GM19372 (cell line): ENCODE results near the gene CDH12.
"Not testable (repeated sequence)": the region's sequence is repeated elsewhere in the genome, so short reads cannot be mapped to it uniquely, and the experiment has no call there.

ENCODE experiments used
- ATAC-seq: cut with Tn5 transposase; IDR thresholded peaks from one replicate; pipeline ENCODE4 v1.9.1; 2021; ENCODE audit warnings: mild to moderate bottlenecking, low read depth, moderate library complexity; ENCODE audit not compliant: unreplicated experiment

The CDH12 gene

DNA sequence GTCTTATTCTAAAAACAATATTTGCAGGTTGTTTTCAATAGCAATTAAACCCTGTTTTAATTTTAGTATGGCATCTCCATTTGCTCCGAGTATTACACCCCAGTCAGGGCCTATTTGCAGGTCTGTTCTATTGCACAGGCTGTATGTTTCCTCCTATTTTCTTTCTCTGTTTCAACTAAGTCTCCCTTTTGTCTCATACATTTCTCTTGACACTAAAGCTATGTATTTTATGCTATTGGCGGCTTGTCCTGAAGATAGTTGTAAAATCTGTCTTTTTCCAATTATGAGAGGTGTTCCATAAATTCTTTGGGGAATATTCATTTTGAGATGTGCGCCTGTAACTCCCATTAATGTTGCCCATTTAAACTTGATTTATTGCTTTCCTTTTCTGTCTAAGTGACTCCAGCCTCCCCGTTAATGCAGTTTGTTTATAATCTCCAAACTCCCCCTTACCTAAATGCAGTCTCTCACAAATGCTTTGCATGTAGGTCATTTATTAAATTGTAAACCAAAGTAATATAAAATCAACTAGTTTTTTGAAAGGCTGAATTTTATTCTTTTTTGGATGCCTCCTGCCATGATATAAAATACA, 262.4 kb downstream of the CDH12 start:
- no peak for ATAC-seq

DNA sequence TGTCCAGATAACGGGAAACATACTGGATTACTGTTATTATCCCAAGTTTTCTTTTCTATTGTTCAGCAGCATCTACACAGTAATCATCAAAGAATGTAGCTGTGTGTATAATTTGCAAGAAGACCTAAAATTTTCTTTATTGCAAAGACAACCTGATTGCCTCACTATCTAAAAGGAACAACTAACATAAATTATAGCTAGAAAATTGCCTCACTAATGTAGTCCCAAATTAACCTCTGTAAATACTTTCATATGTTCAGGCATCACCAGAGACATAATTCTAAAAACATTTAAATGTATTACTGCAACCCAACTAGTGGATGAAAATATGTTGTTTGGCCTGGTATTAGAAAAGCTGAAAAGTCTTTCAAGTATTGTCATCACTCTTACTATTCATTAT, 275.4 kb downstream of the CDH12 start:
- ATAC-seq: no peak

DNA sequence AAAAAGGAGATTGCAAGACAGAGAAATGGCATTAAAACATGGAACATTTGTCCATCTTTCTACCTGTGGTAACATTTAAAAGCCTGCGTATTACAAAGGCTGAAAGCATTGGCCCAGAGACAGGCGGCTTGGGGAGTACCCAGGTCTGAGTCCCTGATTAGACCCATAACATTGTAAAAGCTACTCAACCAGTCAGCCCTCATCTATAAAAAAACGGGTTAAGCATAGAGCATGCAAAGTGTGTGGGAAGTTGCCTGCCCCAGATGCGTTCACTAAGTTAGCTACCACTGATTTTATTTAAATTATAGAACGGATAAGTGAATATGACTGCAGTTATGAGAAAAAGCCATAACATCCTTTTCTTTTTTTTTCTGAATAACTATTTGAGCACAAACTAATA, 276.1 kb downstream of the CDH12 start:
- no peak for ATAC-seq

DNA sequence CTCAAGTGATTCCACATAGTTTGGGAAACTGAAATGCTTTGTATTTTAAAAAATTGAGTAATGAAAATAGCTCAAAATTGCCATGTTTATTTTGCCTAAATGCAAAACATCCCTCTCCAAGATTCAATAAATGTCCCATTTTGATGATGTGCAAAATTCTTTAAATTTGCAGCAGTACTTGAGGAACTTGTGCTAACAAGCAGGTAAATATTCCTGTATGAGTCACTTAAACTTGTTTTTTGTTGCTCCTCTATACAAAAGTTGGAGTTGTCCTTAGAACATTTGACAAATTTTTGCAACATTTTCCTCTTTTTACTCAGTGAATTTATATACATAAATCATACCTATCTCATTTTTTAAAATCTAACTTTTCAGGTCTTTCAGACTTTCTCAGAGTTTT, 280.2 kb downstream of the CDH12 start:
- no peak for ATAC-seq

DNA sequence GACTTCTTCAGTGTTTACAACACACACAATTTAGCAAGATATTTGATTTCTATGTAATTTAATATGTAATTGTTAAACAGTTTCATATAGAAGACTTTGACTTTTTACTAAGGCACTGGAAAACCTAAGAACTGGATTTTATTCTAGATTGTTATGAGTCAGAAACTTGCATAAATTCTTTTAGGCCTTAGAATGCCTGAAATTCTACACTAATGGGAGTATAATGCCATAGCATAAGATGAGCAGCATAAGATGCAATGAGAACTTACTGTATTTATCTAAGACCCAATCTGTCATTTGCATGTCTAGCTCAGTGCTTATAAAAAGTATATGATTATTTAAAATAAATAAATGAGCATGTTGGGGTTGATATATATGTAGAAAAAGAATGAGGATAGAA, 285.2 kb downstream of the CDH12 start:
- ATAC-seq: no peak

DNA sequence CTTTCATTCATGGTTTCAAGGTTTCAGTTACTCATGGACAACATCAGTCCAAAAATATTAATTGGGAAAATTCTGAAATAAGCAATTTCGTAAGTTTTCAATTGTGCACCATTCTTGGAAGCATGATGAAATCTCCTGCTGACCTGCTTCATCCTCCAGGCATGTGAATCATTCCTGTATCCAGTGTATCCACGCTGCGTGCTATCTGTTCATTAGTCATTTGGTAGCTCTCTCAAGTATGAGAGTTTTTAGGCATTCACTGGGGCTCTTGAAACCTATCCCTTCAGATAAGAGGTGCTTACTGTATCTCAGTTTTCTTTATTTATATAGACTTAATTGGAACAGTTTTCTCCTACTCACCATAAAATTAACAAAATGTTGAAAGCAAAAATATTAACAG, 293.0 kb downstream of the CDH12 start:
- ATAC-seq: no peak

DNA sequence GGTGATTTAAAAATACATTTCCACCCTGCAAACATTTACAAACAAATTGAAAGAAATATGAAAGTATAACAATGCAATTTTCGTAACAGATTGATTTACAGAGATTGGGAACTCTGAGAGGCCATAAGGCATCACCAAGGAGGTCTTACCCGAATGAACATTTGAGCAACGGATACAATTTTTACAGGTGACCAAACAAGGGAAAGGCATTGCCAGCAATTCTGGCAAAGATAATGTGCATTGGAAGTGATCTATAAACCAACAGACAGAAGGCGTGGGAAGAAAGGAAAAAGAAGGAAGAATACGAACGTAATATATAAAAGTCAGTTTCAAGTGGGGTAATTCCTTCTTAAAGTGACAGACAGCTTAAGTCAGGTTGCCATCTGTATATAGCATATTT, 295.9 kb downstream of the CDH12 start:
- no peak for ATAC-seq

DNA sequence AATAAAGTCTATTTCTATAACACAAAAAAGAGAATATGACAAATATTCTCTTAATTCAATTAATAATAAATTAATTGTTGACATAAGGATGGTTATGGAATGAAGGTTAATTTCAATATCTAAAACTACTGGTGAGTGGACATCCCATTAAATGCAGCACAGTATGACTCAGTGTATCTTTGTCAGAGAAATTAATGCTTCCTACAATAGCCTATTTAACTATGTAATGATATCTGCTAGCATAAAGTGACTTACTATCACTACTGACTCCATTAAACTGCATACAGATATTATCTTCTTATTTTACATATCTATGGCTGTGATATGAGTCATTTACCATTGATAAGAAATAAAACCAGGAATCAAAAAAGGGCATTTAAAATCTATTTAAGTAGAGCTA, 298.7 kb downstream of the CDH12 start:
- no peak for ATAC-seq

DNA sequence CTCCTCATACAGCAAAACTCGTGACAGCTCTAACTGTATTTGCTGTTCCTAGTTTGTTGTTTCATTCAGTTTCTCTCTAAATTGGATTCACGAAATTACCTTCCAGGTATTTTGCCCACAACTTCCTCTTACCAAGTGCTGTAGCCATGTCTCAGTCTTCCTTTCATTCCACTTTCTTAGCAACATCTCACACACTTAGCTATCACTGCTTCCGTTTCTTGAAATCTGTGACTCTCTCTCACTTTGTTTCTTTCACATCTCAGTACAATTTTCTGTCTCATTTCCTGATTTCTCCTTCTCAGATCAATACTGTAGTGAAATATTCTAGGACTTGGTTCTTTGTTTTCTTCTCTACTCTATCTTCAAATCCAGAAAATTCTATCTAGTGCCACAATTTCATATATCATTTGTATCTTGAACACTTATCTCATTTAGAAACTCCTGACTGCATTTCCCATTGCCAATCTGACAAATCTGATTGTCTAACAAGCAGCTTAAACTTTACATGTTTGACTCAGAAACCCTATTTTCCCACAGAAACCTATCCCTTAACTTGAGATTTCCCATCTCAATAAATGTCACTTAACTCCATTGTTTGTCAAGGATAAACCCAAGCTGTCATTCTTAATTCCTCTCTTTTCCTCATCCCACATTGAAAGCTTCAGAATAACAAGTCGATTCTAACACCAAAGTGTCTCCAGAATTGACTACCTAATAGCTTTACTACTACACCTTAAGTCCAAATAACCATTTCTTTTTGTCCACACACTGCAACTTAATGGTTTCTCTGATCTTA, 303.1 kb downstream of the CDH12 start:
- ATAC-seq: no peak

DNA sequence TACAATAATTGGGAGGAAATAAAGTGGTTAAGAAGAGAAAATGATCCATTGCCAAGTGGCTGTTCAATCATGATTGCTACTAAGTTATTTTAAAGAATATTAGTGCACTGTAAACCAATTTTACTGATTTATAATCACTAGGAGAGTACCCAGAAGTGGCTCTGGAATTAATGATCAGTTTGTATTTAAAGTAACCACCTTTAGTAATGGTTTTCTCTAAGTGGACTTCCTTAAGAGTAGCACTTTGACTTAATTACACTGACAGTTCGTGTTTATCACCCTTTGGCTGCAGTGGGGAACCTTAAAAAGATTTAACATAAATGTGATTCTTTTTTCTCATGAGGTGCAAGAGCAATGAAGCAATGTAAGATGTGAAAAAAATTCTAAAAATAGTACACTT, 310.8 kb downstream of the CDH12 start:
- no peak for ATAC-seq

DNA sequence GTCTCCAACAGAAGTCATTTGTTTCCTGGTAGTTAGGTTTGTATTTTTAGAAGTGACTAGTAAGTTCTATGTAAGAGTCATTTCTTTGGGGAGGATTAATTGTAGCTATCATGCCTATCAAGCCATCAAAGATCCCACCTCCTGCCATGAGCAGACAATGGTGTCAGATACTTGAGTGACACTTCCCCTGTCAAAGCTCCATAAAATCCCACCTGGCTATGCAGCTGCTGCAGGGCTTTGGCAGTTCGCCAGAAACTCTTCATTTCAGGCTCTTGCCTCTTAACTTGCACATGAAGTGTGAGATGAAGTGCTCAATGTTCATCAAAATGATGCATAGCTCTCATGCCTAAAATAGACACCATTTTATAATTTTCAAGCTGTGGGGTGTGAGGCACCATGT, 312.1 kb downstream of the CDH12 start:
- no peak for ATAC-seq

DNA sequence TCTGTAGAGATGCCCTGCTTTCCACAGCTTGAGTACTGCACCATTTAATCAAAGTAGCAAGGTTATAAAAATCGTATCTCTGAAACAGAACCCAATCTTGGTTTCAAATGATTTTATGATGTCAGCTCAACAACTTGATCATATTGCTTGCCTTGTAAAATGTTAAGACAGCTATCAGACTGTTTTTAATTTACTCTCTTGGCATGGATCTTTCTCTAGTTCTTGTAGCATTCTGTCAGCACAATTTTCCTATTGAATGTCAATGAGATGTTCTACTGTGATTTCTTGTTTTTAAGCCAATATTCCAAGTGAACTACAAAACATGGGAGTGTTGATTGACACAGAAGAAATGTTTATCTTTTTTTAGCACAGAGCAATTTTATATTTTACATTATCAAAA, 313.4 kb downstream of the CDH12 start:
- no peak for ATAC-seq

DNA sequence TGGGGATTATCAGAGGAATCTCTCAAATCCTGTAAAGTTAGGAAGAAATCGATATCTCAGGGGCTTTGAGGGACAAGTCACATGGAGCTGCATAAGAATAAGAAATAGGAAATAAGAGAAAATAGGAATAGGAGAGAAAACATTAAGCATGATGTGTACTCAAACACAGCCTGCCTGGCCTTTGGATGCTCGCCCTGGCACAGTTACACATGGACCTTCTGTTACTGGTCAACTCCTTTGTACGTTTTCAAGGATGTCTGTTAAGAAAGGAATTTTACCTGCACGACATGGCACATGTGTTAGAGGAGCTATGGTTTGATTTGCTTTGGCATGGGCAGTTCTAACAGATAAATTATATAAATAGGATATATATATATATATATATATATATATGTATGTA, 321.2 kb downstream of the CDH12 start:
- ATAC-seq: no peak

DNA sequence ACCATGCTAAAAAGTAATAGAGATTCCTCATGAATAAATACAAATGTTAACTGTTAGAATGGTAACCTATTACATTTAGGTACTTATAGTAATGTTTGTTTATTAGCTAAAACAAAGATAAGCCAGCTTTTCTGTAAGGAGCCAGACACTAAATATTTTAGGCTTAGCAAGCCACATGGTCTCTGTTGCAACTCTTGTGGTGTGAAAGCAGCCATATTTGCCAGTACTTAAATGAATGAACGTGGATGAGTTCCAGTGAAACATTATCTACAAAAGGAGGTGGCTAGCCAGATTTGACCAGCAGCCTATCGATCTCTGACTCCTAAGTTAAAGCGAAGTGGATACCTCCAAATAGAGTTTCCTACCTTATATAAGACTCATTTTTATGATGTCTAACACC, 331.6 kb downstream of the CDH12 start:
- ATAC-seq: no peak

DNA sequence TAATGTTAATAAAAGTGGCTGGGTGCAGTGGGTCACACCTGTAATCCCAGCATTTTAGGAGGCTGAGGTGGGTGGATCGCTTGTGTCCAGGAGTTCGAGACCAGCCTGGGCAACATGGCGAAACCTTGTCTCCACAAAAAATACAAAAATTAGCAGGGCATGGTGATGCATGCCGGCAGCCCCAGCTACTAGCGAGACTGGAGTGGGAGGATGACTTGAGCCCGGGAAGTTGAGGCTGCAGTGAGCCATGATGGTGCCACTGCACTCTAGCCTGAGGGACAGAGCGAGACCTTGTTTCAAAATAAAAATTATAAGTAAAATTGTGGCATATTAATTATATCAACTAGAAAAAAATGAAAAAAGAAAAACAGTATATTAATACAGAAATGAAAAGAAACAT, 336.6 kb downstream of the CDH12 start:
- ATAC-seq: not testable (repeated sequence)

DNA sequence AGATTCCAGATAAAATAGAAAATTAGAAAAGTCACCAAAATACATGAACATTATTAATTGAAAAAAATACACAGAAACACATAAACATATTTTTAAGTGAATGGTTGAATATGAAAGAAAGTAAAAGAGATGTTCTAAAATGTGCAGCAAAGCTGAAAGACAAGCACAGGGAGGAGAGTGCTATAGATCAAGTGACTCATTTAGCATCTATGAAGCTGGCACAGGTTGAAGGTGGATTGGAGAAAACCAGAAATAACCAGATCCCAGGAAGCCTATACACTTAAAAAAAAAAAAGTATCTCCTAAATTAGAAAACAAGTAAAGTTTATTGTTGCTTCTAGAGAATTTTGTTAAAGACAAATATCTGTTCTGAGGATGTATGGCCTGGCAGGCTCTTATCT, 338.9 kb downstream of the CDH12 start:
- ATAC-seq: no peak

DNA sequence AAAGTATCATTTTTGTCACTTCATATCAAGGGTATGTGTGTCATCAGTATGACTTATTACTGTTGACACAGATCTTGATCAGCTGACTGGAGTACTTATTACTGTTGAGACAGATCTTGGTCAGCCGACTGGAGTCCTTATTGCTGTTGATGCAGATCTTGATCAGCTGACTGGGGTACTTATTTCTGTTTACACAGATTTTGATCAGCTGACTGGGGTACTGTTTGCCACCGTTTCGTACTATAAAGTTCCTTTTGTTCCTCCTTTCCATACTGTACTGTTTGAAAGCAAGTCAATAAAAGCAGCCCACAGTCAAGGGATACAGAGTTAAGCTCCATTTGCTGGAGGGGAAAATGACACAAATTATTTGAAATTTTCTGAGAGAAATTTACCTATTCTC, 347.3 kb downstream of the CDH12 start:
- ATAC-seq: no peak

DNA sequence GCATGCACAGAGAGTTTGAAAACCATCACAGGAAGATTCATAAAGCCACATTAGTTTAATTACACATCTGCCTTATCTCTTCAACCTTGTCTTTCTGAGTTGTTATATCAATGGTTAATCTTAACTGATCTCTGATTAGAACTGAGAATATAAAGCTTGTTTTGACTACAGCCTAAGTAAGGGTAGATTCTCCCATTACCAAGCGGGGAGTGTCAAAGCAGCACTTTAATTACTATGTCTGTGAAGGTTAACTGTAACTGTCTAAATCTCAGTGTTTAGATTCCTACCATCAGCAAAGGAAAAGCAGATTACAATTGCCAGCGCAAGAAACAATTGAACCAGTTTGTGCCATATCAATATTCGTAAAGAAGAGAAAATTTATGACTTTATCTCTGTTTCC, 348.7 kb downstream of the CDH12 start:
- no peak for ATAC-seq

DNA sequence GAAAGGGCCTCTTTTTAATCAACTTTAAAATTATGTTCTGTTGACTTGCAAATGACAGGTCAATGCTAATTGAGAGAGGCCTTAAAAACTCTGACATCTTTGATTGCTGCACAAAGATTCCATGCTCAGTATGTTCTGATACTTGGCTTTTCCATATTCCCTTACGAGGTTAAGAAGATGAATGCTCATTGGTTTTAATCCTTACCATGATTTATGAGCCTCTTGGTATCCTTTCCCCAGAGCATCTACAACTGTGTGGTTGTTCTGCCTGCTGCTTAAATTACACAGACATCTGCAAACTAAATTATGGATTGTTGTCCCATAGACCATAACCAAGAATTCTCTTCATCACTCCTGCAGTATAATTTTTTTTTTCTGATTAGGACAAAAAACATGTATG, 352.6 kb downstream of the CDH12 start:
- ATAC-seq: no peak

DNA sequence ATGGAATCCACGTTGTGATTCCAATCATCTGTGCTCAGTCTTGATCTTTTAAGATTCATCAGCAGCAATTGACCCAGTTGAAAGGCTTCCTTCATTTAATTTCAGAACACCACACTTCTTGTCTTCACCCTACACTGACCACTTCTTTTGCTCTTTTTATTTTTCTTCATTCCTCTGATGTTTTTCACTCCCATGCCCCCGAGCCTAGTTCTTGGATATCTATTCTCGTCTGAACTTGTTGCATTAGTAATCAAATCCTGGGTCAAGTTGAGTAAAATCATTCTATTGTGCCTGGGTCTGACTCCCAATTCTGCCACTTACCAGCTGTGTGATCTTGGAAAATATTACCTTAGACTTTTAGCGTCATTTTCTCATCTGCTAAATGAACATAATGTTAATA, 356.5 kb downstream of the CDH12 start:
- ATAC-seq: no peak

DNA sequence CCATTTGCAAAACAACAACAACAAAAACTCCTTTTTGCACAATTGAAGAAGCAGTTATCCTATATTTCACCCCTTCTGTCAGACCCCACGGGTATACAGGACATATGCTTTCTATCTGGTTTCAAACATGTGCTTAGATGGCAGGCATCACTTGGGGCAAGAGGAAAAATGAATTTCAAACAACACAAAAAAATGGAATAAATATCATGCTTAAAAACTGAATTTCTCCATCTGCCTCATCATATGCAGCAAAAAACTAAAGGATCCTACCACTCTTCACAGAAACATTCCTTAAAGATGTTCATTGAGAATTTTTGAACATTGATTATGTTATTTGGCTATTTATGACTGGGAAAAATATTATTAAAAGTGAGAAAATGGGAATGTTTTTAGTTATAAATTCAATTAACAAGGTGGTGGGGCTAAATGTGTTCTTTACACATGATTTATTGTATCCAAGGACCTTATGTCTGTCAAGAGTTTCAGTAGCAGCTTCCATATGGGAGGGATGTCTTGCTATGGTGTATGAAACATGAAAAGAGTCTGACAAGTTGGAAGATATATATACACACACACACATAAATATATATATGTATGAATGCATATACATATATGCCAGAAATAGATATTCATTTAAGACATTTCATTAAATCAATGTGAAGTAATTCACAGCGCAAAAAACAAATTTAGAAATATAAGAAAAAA, 358.0 kb downstream of the CDH12 start:
- ATAC-seq: no peak

DNA sequence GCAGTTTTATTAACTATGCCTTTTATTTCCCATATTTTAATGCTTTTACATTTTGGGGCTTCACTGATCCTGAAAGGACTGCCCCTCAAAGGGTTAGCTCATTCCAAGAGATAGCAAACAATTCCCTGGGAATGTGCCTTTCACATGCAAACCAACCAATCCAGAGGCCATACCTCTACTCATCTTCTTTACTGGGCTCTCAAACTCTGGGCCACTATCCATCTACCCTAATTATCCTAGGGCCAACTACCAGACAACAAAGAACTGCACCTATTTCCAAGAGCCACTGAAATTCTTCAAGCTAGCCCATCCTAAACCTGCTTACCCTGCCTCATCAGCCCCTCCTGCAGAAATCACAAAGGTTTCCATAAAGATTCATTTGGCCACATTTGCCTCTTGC, 364.7 kb downstream of the CDH12 start:
- no peak for ATAC-seq
